ENCODE results near the gene RPL29.

RPL29 gene

DNA sequence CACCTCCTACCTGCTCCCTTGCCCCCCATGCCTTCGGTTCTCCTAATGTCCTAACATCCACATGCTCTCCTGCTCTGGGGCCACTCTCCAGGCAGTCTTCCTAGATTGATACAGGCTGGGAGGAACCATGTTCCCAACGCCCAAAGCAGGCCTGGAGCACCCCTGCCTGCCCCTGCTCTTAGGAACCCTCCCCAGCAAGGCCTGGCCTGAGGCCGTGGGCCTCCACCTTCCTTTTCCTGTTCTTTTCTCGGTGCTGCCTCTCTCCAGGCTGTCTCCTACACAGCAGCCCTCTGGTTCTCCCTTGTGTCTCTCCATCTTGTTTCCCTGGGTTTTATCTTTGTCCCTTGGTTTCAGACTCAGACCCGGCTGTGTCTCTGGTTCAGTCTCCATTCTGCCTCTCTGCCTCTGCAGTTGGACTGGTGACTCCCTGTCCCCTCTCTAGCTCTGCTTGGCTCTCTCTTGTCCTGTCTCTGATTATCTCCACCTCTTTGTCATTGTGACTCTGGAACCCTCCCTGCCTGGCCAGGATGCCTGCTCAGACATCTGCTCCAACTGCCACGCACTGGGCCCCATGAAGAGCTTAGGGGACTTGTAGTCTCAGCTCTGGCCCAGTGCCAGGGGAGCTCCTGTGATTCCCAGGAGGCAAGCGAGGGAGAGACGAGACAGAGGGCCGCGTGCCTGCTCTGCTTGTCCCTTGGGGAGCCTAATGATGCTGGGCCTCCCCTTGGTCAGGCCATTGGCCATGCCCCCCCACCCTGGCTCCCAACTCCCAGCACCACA lies 26.0 kb upstream of the RPL29 start:
- Histone ChIP-seq H2AK5ac (ENCODE audit: low read length, severe bottlenecking) (no peak overlapping the region), H4K91ac (ENCODE audit: low read length) (peak overlapping the region; percentile 3), H4K8ac (ENCODE audit: low read length) (no peak overlapping the region), H2BK5ac (ENCODE audit: low read depth, low read length, poor library complexity, severe bottlenecking) (no peak overlapping the region), H2BK15ac (ENCODE audit: low read depth, poor library complexity, severe bottlenecking) (no peak overlapping the region), H3K18ac (ENCODE audit: low read depth in 1 of 2, low read length in 2 of 2) (peak overlapping the region in 1 of 2 experiments; percentile 21), H3K4ac (ENCODE audit: low read depth in 1 of 2, low read length in 2 of 2) (no peak overlapping the region), H2BK12ac (ENCODE audit: low read length in 2 of 2) (no peak overlapping the region), H3K79me1 (replicated peaks; ENCODE audit: low read length, poor library complexity, severe bottlenecking) (no peaks in the 10 kb centered on the region), H3K4me2 (ENCODE audit: low read length, poor library complexity, severe bottlenecking) (no peak overlapping the region), H3K14ac (ENCODE audit: low read length in 2 of 2) (no peak overlapping the region), H3K4me1 (ENCODE audit: control insufficient read depth, insufficient read depth, low read depth, low read length) (peaks cover 14% of the 10 kb centered on the region), H3K4me3 (ENCODE audit: insufficient read depth in 1 of 2, low read depth in 1 of 2, low read length in 2 of 2) (no peak overlapping the region), H3K27ac (ENCODE audit: low read length, poor library complexity, severe bottlenecking) (no peak overlapping the region), H3K27me3 (ENCODE audit: control insufficient read depth in 1 of 2, insufficient read depth in 1 of 2, low read length in 2 of 2) (no peaks in the 10 kb centered on the region), H3K9ac (ENCODE audit: low read length) (no peak overlapping the region), H3K23ac (ENCODE audit: low read length in 2 of 2) (no peak overlapping the region), H2BK120ac (ENCODE audit: low read depth, low read length) (no peak overlapping the region), H2AFZ (ENCODE audit: low read depth, low read length) (no peak overlapping the region), H3K36me3 (ENCODE audit: control insufficient read depth in 1 of 2, insufficient read depth in 2 of 2, low read depth in 1 of 2, low read length in 2 of 2) (no peaks in the 10 kb centered on the region), H3K9me3 (ENCODE audit: control insufficient read depth, low read length) (no peaks in the 10 kb centered on the region)
- peak; percentile 9 for DNase-seq
- WGBS, result 85% methylated on average over 10 of the region's 10 CpGs

DNA sequence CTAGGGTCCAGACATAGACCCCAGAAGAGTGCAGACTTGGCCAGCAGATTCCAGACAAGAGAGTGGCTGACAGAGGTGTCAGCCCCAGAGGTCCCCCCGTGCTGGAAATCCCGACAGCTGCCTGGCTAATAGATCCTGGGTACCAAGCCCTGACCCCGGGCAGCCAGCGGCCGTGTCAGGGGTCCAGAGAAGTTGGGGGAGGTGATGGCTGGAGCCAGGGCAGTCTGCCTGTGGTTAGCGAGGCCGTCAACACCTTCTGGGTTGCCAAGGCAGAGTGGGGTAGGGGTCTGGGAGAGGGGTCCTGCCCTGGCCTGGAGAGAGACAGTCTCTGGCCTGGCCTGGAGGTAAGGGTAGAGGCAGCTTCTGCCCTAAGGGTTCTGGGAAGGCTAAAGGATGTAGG lies 25.1 kb upstream of the RPL29 start:
- no peak overlapping the region for H2AFZ ChIP-seq (ENCODE audit: low read depth, low read length)
- H3K9me3 ChIP-seq (ENCODE audit: control insufficient read depth, low read length), result no peaks in the 10 kb centered on the region

DNA sequence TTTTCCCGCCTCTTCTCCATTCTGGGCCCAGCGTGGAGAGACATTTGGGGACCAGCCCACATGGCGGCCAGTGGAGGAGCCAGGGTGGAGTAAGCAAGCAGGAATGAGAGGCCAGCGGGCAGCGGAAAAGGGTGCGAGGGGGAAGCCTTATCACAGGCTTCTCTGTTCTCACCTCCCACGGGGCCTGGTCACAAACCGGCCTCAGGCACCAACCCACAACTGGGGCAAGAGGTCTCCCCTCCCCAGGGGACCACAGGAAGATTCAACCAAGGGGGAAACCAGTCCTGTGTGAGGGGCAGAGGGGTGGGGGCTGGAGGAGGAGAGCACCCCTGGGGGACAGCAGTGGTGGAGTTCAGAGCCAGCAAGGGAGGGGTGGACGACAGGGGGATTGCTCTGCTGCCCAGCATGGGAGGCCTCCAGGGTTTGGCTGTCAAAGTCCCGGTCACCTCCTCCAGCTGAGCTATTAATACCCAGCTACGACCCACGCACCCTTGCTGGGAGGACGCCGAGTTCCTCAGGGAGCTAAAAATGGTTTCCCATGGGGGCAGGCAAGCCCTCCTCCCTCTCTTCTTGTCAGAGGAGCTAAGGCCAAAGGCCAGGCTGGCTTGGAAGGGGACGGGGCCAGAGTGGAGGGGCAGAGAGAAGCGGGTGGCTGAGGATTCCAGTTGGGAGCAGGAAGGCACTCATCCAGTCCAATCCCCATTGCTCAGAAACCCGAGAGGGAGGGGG lies 23.8 kb upstream of the RPL29 start:
- H3K4me1 ChIP-seq (ENCODE audit: control insufficient read depth, insufficient read depth, low read depth, low read length), result peaks cover 11% of the 10 kb centered on the region
- H3K9ac ChIP-seq (ENCODE audit: low read length), result no peak overlapping the region
- no peak overlapping the region for H4K91ac ChIP-seq (ENCODE audit: low read length)
- H3K79me1 ChIP-seq (replicated peaks; ENCODE audit: low read length, poor library complexity, severe bottlenecking), result no peaks in the 10 kb centered on the region
- H2AK5ac ChIP-seq (ENCODE audit: low read length, severe bottlenecking), result no peak overlapping the region
- H4K8ac ChIP-seq (ENCODE audit: low read length), result peak overlapping the region; percentile 19
- H3K23ac ChIP-seq (ENCODE audit: low read length in 2 of 2), result no peak overlapping the region
- H3K36me3 ChIP-seq (ENCODE audit: control insufficient read depth in 1 of 2, insufficient read depth in 2 of 2, low read depth in 1 of 2, low read length in 2 of 2), result no peaks in the 10 kb centered on the region
- H3K27me3 ChIP-seq (ENCODE audit: control insufficient read depth in 1 of 2, insufficient read depth in 1 of 2, low read length in 2 of 2), result no peaks in the 10 kb centered on the region
- H2BK15ac ChIP-seq (ENCODE audit: low read depth, poor library complexity, severe bottlenecking), result no peak overlapping the region
- no peak overlapping the region for H3K27ac ChIP-seq (ENCODE audit: low read length, poor library complexity, severe bottlenecking)
- no peak for DNase-seq
- no peak overlapping the region for H3K4ac ChIP-seq (ENCODE audit: low read depth in 1 of 2, low read length in 2 of 2)
- H2AFZ ChIP-seq (ENCODE audit: low read depth, low read length), result no peak overlapping the region
- no peak overlapping the region for H3K14ac ChIP-seq (ENCODE audit: low read length in 2 of 2)
- no peak overlapping the region for H3K18ac ChIP-seq (ENCODE audit: low read depth in 1 of 2, low read length in 2 of 2)
- 82% methylated on average over 17 of the region's 17 CpGs for WGBS
- no peak overlapping the region for H3K4me2 ChIP-seq (ENCODE audit: low read length, poor library complexity, severe bottlenecking)
- H2BK5ac ChIP-seq (ENCODE audit: low read depth, low read length, poor library complexity, severe bottlenecking), result no peak overlapping the region
- no peak overlapping the region for H2BK120ac ChIP-seq (ENCODE audit: low read depth, low read length)
- no peak overlapping the region for H2BK12ac ChIP-seq (ENCODE audit: low read length in 2 of 2)
- H3K9me3 ChIP-seq (ENCODE audit: control insufficient read depth, low read length), result no peaks in the 10 kb centered on the region
- H3K4me3 ChIP-seq (ENCODE audit: insufficient read depth in 1 of 2, low read depth in 1 of 2, low read length in 2 of 2), result no peak overlapping the region

More for the DNA sequence above, 25.1 kb upstream of the RPL29 start:
- no peak overlapping the region for H3K4me3 ChIP-seq (ENCODE audit: insufficient read depth in 1 of 2, low read depth in 1 of 2, low read length in 2 of 2)
- peak overlapping the region; percentile 52 for H4K91ac ChIP-seq (ENCODE audit: low read length)
- H3K27ac ChIP-seq (ENCODE audit: low read length, poor library complexity, severe bottlenecking), result no peak overlapping the region
- peak overlapping the region in 1 of 2 experiments; percentile 13 for H3K4ac ChIP-seq (ENCODE audit: low read depth in 1 of 2, low read length in 2 of 2)
- H3K79me1 ChIP-seq (replicated peaks; ENCODE audit: low read length, poor library complexity, severe bottlenecking), result no peaks in the 10 kb centered on the region
- H3K27me3 ChIP-seq (ENCODE audit: control insufficient read depth in 1 of 2, insufficient read depth in 1 of 2, low read length in 2 of 2), result no peaks in the 10 kb centered on the region
- H2BK120ac ChIP-seq (ENCODE audit: low read depth, low read length), result no peak overlapping the region
- no peaks in the 10 kb centered on the region for H3K36me3 ChIP-seq (ENCODE audit: control insufficient read depth in 1 of 2, insufficient read depth in 2 of 2, low read depth in 1 of 2, low read length in 2 of 2)
- no peak overlapping the region for H2AK5ac ChIP-seq (ENCODE audit: low read length, severe bottlenecking)
- H2BK5ac ChIP-seq (ENCODE audit: low read depth, low read length, poor library complexity, severe bottlenecking), result no peak overlapping the region
- no peak overlapping the region for H4K8ac ChIP-seq (ENCODE audit: low read length)
- H3K9ac ChIP-seq (ENCODE audit: low read length), result no peak overlapping the region
- no peak overlapping the region for H3K18ac ChIP-seq (ENCODE audit: low read depth in 1 of 2, low read length in 2 of 2)
- no peak overlapping the region for H3K23ac ChIP-seq (ENCODE audit: low read length in 2 of 2)
- H2BK15ac ChIP-seq (ENCODE audit: low read depth, poor library complexity, severe bottlenecking), result no peak overlapping the region
- H3K14ac ChIP-seq (ENCODE audit: low read length in 2 of 2), result no peak overlapping the region
- H3K4me1 ChIP-seq (ENCODE audit: control insufficient read depth, insufficient read depth, low read depth, low read length), result peaks cover 14% of the 10 kb centered on the region
- WGBS, result 92% methylated on average over 7 of the region's 7 CpGs
- H2BK12ac ChIP-seq (ENCODE audit: low read length in 2 of 2), result no peak overlapping the region
- DNase-seq, result no peak
- no peak overlapping the region for H3K4me2 ChIP-seq (ENCODE audit: low read length, poor library complexity, severe bottlenecking)

DNA sequence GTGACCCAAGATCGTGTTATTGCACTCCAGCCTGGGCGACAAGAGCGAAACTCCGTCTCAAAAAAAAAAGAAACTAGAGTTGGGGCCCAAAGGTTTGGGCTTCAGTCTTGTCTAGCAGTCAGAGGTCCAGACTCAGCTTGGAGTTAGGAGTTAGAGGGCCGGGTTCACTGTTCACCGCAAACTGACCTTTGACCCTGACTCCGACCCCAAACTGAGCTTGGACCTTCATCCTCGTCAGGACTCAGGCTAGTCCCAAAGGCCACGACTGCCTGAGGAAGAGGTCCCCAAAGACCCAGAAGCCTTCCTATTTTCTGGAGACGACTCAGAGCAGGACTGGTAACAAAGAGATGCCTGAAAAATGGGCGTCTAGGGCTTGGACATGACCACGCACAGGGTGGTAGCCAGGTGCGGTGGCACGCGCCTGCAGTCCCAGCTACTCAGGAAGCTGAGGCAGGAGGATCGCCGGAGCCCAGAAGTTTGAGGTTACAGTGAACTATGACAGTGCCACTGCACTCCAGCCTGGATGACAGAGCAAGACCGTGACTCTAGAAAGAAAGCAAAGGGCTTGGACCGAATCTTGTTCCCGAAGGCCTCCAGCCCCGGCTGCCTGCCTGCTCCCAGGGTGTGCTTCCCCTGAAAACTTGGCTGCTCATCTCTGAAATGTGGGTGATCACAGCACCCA lies 22.8 kb upstream of the RPL29 start:
- H3K4me1 ChIP-seq (ENCODE audit: control insufficient read depth, insufficient read depth, low read depth, low read length), result peaks cover 11% of the 10 kb centered on the region
- no peak overlapping the region for H2BK120ac ChIP-seq (ENCODE audit: low read depth, low read length)
- no peak overlapping the region for H3K27ac ChIP-seq (ENCODE audit: low read length, poor library complexity, severe bottlenecking)
- no peak overlapping the region for H2BK12ac ChIP-seq (ENCODE audit: low read length in 2 of 2)
- no peak overlapping the region for H3K9ac ChIP-seq (ENCODE audit: low read length)
- H2BK15ac ChIP-seq (ENCODE audit: low read depth, poor library complexity, severe bottlenecking), result no peak overlapping the region
- H3K4me3 ChIP-seq (ENCODE audit: insufficient read depth in 1 of 2, low read depth in 1 of 2, low read length in 2 of 2), result no peak overlapping the region
- H2AK5ac ChIP-seq (ENCODE audit: low read length, severe bottlenecking), result no peak overlapping the region
- no peak overlapping the region for H3K18ac ChIP-seq (ENCODE audit: low read depth in 1 of 2, low read length in 2 of 2)
- WGBS, result 92% methylated on average over 21 of the region's 21 CpGs
- no peak overlapping the region for H3K4me2 ChIP-seq (ENCODE audit: low read length, poor library complexity, severe bottlenecking)
- H4K91ac ChIP-seq (ENCODE audit: low read length), result no peak overlapping the region
- no peak overlapping the region for H4K8ac ChIP-seq (ENCODE audit: low read length)
- no peak overlapping the region for H3K4ac ChIP-seq (ENCODE audit: low read depth in 1 of 2, low read length in 2 of 2)
- no peak overlapping the region for H3K23ac ChIP-seq (ENCODE audit: low read length in 2 of 2)
- no peaks in the 10 kb centered on the region for H3K9me3 ChIP-seq (ENCODE audit: control insufficient read depth, low read length)
- no peaks in the 10 kb centered on the region for H3K79me1 ChIP-seq (replicated peaks; ENCODE audit: low read length, poor library complexity, severe bottlenecking)
- DNase-seq, result no peak
- no peak overlapping the region for H2AFZ ChIP-seq (ENCODE audit: low read depth, low read length)
- no peaks in the 10 kb centered on the region for H3K36me3 ChIP-seq (ENCODE audit: control insufficient read depth in 1 of 2, insufficient read depth in 2 of 2, low read depth in 1 of 2, low read length in 2 of 2)
- H2BK5ac ChIP-seq (ENCODE audit: low read depth, low read length, poor library complexity, severe bottlenecking), result no peak overlapping the region
- H3K14ac ChIP-seq (ENCODE audit: low read length in 2 of 2), result no peak overlapping the region
- no peaks in the 10 kb centered on the region for H3K27me3 ChIP-seq (ENCODE audit: control insufficient read depth in 1 of 2, insufficient read depth in 1 of 2, low read length in 2 of 2)
